WTC11 (cell line): ENCODE results near the gene REG4. TPM values are rescaled to one million over a fixed set of nuclear protein-coding genes. Genes with fewer than 3 reads are reported as not detected.

Source experiments
- ATAC-seq: fragments of 200-7000 bp; cut with Tn5 transposase; 2 replicates; pipeline ENCODE4 v1.10.0; 2021; ENCODE audit warnings: mild to moderate bottlenecking, moderate library complexity
- CTCF ChIA-PET: fragments of 300-600 bp; sonication (Branson Sonifier 250); formaldehyde crosslinking; loops from one replicate; lab custom pipeline; 2021; ENCODE audit warnings: antibody characterized with exemption; lab: Charles Lee
- POLR2A ChIA-PET: fragments of 350-600 bp; sonication (Branson Sonifier 250); formaldehyde crosslinking; loops from one replicate; lab custom pipeline; 2021; ENCODE audit warnings: antibody characterized with exemption; lab: Charles Lee
- DNase-seq: peaks from one replicate; pipeline ENCODE4 v3.0.0; 2021; ENCODE audit warnings: low spot score
- H3K27ac Mint-ChIP-seq: 2 replicates; pipeline ENCODE4 v1.8.0; 2021; ENCODE audit warnings: mixed read lengths
- H3K27me3 Mint-ChIP-seq: 2 replicates; pipeline ENCODE4 v1.8.0; 2021; ENCODE audit warnings: low read depth, mild to moderate bottlenecking, moderate library complexity, mixed read lengths
- H3K36me3 Mint-ChIP-seq: 2 replicates; pipeline ENCODE4 v1.8.0; 2021; ENCODE audit warnings: mixed read lengths
- H3K4me1 Mint-ChIP-seq: 2 replicates; pipeline ENCODE4 v1.8.0; 2022; ENCODE audit warnings: mixed read lengths
- H3K4me3 Mint-ChIP-seq: 2 replicates; pipeline ENCODE4 v1.8.0; 2021; ENCODE audit warnings: mild to moderate bottlenecking, moderate library complexity, mixed read lengths
- H3K9me3 Mint-ChIP-seq: 2 replicates; pipeline ENCODE4 v1.8.0; 2021; ENCODE audit warnings: mixed read lengths
- ATF1 ChIP-seq: sonication (generic); formaldehyde crosslinking; IDR thresholded peaks from 2 replicates; pipeline ENCODE4 v1.8.1; 2023; ENCODE audit warnings: mild to moderate bottlenecking, moderate library complexity, missing genetic modification reagents
- CREB1 ChIP-seq: sonication (generic); formaldehyde crosslinking; IDR thresholded peaks from 2 replicates; pipeline ENCODE4 v1.8.0; 2023; ENCODE audit warnings: mild to moderate bottlenecking, missing genetic modification reagents
- CREM ChIP-seq: sonication (generic); formaldehyde crosslinking; IDR thresholded peaks from 2 replicates; pipeline ENCODE4 v1.8.1; 2022; ENCODE audit warnings: mild to moderate bottlenecking, missing genetic modification reagents, moderate library complexity
- E2F1 ChIP-seq: sonication (generic); formaldehyde crosslinking; IDR thresholded peaks from 2 replicates; pipeline ENCODE4 v1.8.0; 2022; ENCODE audit warnings: mild to moderate bottlenecking, missing genetic modification reagents
- ELF4 ChIP-seq: sonication (generic); formaldehyde crosslinking; IDR thresholded peaks from 2 replicates; pipeline ENCODE4 v1.8.1; 2022; ENCODE audit warnings: low read depth, mild to moderate bottlenecking, moderate library complexity, missing genetic modification reagents
- ESRRA ChIP-seq: sonication (generic); formaldehyde crosslinking; IDR thresholded peaks from 2 replicates; pipeline ENCODE4 v1.8.1; 2022; ENCODE audit warnings: mild to moderate bottlenecking, missing genetic modification reagents, borderline replicate concordance
- ETV6 ChIP-seq: sonication (generic); formaldehyde crosslinking; IDR thresholded peaks from 2 replicates; pipeline ENCODE4 v1.8.1; 2022; ENCODE audit warnings: mild to moderate bottlenecking, missing genetic modification reagents
- FOXP1 ChIP-seq: sonication (generic); formaldehyde crosslinking; IDR thresholded peaks from 2 replicates; pipeline ENCODE4 v1.8.0; 2022; ENCODE audit warnings: missing genetic modification reagents, mild to moderate bottlenecking, moderate library complexity, borderline replicate concordance
- GABPB1 ChIP-seq: sonication (generic); formaldehyde crosslinking; IDR thresholded peaks from 2 replicates; pipeline ENCODE4 v1.8.1; 2023; ENCODE audit warnings: mild to moderate bottlenecking, missing genetic modification reagents
- GRHL2 ChIP-seq: fragments of 250-450 bp; sonication (Bioruptor Pico); IDR thresholded peaks from 2 replicates; pipeline ENCODE4 v1.8.0; 2022; ENCODE audit warnings: mild to moderate bottlenecking, moderate library complexity; ENCODE audit not compliant: insufficient replicate concordance, severe bottlenecking
- PREB ChIP-seq: sonication (generic); formaldehyde crosslinking; IDR thresholded peaks from 2 replicates; pipeline ENCODE4 v1.8.1; 2022; ENCODE audit warnings: mild to moderate bottlenecking, missing genetic modification reagents, moderate library complexity, borderline replicate concordance
- PRRX2 ChIP-seq: fragments of 250-450 bp; sonication (Bioruptor Pico); IDR thresholded peaks from 2 replicates; pipeline ENCODE4 v1.8.0; 2021; ENCODE audit warnings: mild to moderate bottlenecking
- TEAD1 ChIP-seq: sonication (generic); formaldehyde crosslinking; IDR thresholded peaks from 2 replicates; pipeline ENCODE4 v1.8.0; 2022; ENCODE audit warnings: mild to moderate bottlenecking, missing genetic modification reagents
- TP53 ChIP-seq: sonication (generic); formaldehyde crosslinking; IDR thresholded peaks from 2 replicates; pipeline ENCODE4 v1.8.1; 2023; ENCODE audit warnings: mild to moderate bottlenecking, missing genetic modification reagents
- ZBTB21 ChIP-seq: sonication (generic); formaldehyde crosslinking; IDR thresholded peaks from 2 replicates; pipeline ENCODE4 v1.8.1; 2023; ENCODE audit warnings: mild to moderate bottlenecking, missing genetic modification reagents, borderline replicate concordance
- ZMAT4 ChIP-seq: fragments of 250-450 bp; sonication (Bioruptor Pico); IDR thresholded peaks from 2 replicates; pipeline ENCODE4 v1.9.0; 2021; ENCODE audit warnings: mild to moderate bottlenecking
- ZNF219 ChIP-seq: sonication (generic); formaldehyde crosslinking; IDR thresholded peaks from 2 replicates; pipeline ENCODE4 v1.8.0; 2023; ENCODE audit warnings: missing genetic modification reagents, mild to moderate bottlenecking, borderline replicate concordance
- ZNF232 ChIP-seq: sonication (generic); formaldehyde crosslinking; IDR thresholded peaks from 2 replicates; pipeline ENCODE4 v1.8.0; 2022; ENCODE audit warnings: mild to moderate bottlenecking, missing genetic modification reagents
- ZNF671 ChIP-seq: fragments of 250-450 bp; sonication (Bioruptor Pico); IDR thresholded peaks from 2 replicates; pipeline ENCODE4 v1.8.0; 2021; ENCODE audit warnings: mild to moderate bottlenecking
- ZSCAN18 ChIP-seq: fragments of 250-450 bp; sonication (Bioruptor Pico); IDR thresholded peaks from 2 replicates; pipeline ENCODE4 v2.1.2; 2022; ENCODE audit warnings: mild to moderate bottlenecking, moderate library complexity
- total RNA-seq: library from RNA; stranded (reverse); gene quantifications from 3 replicates; pipeline ENCODE4 v1.2.3, GENCODE V29; 2021
- TF ChIP-seq, protein P1 (sequence below): sonication (generic); formaldehyde crosslinking; conservative IDR thresholded peaks from 2 replicates; pipeline ENCODE4 v1.8.1; 2022; ENCODE audit warnings: mild to moderate bottlenecking, missing genetic modification reagents
- TF ChIP-seq, protein P2 (sequence below): sonication (generic); formaldehyde crosslinking; IDR thresholded peaks from 2 replicates; pipeline ENCODE4 v1.8.1; 2022; ENCODE audit warnings: mild to moderate bottlenecking, moderate library complexity, missing genetic modification reagents
- TF ChIP-seq, protein P3 (sequence below): fragments of 250-450 bp; sonication (Bioruptor Pico); IDR thresholded peaks from 2 replicates; pipeline ENCODE4 v1.8.0; 2021; ENCODE audit warnings: mild to moderate bottlenecking
- TF ChIP-seq, protein P4 (sequence below): sonication (generic); formaldehyde crosslinking; IDR thresholded peaks from 2 replicates; pipeline ENCODE4 v1.8.1; 2022; ENCODE audit warnings: missing genetic modification reagents, borderline replicate concordance

REG4 gene
- total RNA-seq, 1 experiment from 2014 or later, result 0.31 TPM

GRCh38 chr1:119805247-119805646, 6.0 kb downstream of the REG4 start:
- DNase-seq (no peak), ATAC-seq (no peak)
- ChIA-PET CTCF (no interaction called here), POLR2A (no interaction called here)
- Mint-ChIP-seq H3K27me3 (no peaks in the 10 kb centered on the region; the same call in 1 of the 2 replicates), H3K4me1 (0 out of 2 replicates have a peak, but pooled peaks cover 3% of the 10 kb centered on the region), H3K4me3 (no peak overlapping the region), H3K9me3 (no peaks in the 10 kb centered on the region), H3K27ac (no peak overlapping the region), H3K36me3 (no peaks in the 10 kb centered on the region)
- TF ChIP-seq CREB1, result no peak
- TF ChIP-seq ESRRA (CRISPR knock-in tag), result no peak
- no peak for TF ChIP-seq ATF1 (CRISPR knock-in tag)
- TF ChIP-seq ZSCAN18, result no peak
- TF ChIP-seq, protein P1, sequence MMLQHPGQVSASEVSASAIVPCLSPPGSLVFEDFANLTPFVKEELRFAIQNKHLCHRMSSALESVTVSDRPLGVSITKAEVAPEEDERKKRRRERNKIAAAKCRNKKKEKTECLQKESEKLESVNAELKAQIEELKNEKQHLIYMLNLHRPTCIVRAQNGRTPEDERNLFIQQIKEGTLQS (CRISPR knock-in tag), result no peak
- TF ChIP-seq ZNF219 (CRISPR knock-in tag), result no peak
- no peak for TF ChIP-seq ZNF232 (CRISPR knock-in tag)
- TF ChIP-seq ETV6 (CRISPR knock-in tag), result no peak
- TF ChIP-seq, protein P2, sequence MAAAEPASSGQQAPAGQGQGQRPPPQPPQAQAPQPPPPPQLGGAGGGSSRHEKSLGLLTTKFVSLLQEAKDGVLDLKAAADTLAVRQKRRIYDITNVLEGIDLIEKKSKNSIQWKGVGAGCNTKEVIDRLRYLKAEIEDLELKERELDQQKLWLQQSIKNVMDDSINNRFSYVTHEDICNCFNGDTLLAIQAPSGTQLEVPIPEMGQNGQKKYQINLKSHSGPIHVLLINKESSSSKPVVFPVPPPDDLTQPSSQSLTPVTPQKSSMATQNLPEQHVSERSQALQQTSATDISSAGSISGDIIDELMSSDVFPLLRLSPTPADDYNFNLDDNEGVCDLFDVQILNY (CRISPR knock-in tag), result no peak
- TF ChIP-seq, protein P3, sequence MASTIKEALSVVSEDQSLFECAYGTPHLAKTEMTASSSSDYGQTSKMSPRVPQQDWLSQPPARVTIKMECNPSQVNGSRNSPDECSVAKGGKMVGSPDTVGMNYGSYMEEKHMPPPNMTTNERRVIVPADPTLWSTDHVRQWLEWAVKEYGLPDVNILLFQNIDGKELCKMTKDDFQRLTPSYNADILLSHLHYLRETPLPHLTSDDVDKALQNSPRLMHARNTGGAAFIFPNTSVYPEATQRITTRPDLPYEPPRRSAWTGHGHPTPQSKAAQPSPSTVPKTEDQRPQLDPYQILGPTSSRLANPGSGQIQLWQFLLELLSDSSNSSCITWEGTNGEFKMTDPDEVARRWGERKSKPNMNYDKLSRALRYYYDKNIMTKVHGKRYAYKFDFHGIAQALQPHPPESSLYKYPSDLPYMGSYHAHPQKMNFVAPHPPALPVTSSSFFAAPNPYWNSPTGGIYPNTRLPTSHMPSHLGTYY (CRISPR knock-in tag), result no peak
- no peak for TF ChIP-seq CREM (CRISPR knock-in tag)
- no peak for TF ChIP-seq ELF4
- no peak for TF ChIP-seq PRRX2
- no peak for TF ChIP-seq GABPB1
- no peak for TF ChIP-seq PREB (CRISPR knock-in tag)
- TF ChIP-seq E2F1 (CRISPR knock-in tag), result no peak
- no peak for TF ChIP-seq ZMAT4 (CRISPR knock-in tag)

DNA sequence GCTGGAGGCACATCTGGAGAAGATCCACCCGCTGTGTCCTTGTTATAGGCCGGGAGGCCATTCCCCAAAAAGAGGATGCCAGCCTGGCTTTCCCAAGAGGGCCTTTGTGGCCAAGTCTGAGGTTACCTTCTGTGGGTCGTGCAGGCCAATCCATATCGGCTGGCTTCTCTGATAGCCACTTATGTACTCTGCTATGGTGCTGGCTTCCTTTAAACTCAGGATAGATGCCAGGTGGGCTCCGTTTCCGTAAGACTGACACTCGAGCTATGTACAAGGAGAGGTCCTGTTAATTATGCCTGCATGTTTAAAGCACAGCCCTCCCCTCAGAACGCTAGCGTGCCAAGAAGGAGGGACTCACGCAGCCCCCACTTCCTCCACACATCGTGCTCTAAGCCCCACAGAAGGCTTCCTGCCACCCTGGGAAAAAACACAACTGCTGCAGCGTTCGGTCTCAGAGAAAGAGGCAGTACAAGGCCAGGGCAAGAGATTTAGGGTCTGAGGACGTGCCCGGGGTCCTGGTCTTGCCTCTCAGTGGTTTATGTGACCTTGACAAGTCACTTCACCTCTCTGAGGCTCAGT, 11.6 kb downstream of the REG4 start:
- DNase-seq, result no peak
- ChIA-PET POLR2A (no interaction called here), CTCF (interaction anchor here (2.1 kb wide), 1 partner anchor 9 kb away, joined by 9 read pairs; no protein-coding TSS in a partner anchor)
- Mint-ChIP-seq H3K36me3 (no peaks in the 10 kb centered on the region), H3K4me1 (no peaks in the 10 kb centered on the region), H3K27me3 (no peaks in the 10 kb centered on the region; the same call in 1 of the 2 replicates), H3K4me3 (no peak overlapping the region), H3K9me3 (no peaks in the 10 kb centered on the region), H3K27ac (no peak overlapping the region)
- no peak for ATAC-seq
- TF ChIP-seq, protein P3 (CRISPR knock-in tag), result no peak
- TF ChIP-seq TEAD1 (no peak), TP53 (no peak), FOXP1 (CRISPR knock-in tag) (no peak), ZBTB21 (CRISPR knock-in tag) (no peak), GRHL2 (CRISPR knock-in tag) (no peak), ZNF671 (no peak)
- TF ChIP-seq, protein P4, sequence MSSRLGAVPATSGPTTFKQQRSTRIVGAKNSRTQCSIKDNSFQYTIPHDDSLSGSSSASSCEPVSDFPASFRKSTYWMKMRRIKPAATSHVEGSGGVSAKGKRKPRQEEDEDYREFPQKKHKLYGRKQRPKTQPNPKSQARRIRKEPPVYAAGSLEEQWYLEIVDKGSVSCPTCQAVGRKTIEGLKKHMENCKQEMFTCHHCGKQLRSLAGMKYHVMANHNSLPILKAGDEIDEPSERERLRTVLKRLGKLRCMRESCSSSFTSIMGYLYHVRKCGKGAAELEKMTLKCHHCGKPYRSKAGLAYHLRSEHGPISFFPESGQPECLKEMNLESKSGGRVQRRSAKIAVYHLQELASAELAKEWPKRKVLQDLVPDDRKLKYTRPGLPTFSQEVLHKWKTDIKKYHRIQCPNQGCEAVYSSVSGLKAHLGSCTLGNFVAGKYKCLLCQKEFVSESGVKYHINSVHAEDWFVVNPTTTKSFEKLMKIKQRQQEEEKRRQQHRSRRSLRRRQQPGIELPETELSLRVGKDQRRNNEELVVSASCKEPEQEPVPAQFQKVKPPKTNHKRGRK (CRISPR knock-in tag), result no peak
